ENCODE data around the gene FRMPD4. TPM values are rescaled to one million over a fixed set of nuclear protein-coding genes. Genes with fewer than 3 reads are reported as not detected.

Gene FRMPD4
- total and polyA plus RNA-seq, 10 of the 15 experiments (the other 5 are each of a cell fraction or from before 2014, with no cell fraction given) = not detected

DNA sequence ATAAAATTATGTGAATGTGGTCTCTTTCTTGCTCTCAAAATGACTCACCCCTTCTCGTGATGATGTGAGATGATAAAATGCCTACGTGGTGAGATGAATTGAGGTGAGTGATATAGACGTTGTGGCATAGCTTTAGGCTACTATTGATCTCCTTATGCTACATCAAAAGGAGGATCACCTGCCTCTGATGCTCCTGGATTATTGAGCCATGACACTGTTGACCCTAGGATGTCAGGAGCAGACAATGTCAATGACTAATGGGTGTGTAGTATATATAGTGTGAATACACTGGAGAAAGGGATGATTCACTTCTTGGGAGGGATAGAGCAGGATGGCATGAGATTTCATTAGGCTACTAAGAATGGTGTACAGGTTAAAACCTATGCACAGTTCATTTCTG is 442.3 kb downstream of the FRMPD4 start:
- in situ Hi-C loops (cut with MboI) = no loop called here
- WGBS (ENCODE audit: insufficient coverage, insufficient replicate concordance, low lambda C conversion rate, missing lambda C conversion rate) = 0% methylated on average over 3 of the region's 3 CpGs
- H4K20me1 ChIP-seq (ENCODE audit: control insufficient read depth, insufficient read depth) = no peaks in the 10 kb centered on the region
- no peak overlapping the region for H3K27ac ChIP-seq (ENCODE audit: control insufficient read depth, insufficient read depth)
- no peaks in the 10 kb centered on the region for H3K27me3 ChIP-seq (replicated peaks in 1 of 2; ENCODE audit: control insufficient read depth in 2 of 2, insufficient read depth in 2 of 2, low read length in 1 of 2)
- ChIA-PET SMC1A (ENCODE audit: uncharacterized antibody, unreplicated experiment) (no interaction called here), CTCF (no interaction called here), RAD21 (ENCODE audit: unreplicated experiment) (no interaction called here), POLR2A (no interaction called here)
- H2AFZ ChIP-seq (ENCODE audit: control insufficient read depth, low read depth, low read length) = no peak overlapping the region
- H3K9ac ChIP-seq (ENCODE audit: control insufficient read depth, insufficient read depth, low read length) = no peak overlapping the region
- H3K36me3 ChIP-seq (ENCODE audit: control insufficient read depth in 2 of 2, insufficient read depth in 2 of 2, low read length in 1 of 2) = no peaks in the 10 kb centered on the region
- TF ChIP-seq, protein P1, sequence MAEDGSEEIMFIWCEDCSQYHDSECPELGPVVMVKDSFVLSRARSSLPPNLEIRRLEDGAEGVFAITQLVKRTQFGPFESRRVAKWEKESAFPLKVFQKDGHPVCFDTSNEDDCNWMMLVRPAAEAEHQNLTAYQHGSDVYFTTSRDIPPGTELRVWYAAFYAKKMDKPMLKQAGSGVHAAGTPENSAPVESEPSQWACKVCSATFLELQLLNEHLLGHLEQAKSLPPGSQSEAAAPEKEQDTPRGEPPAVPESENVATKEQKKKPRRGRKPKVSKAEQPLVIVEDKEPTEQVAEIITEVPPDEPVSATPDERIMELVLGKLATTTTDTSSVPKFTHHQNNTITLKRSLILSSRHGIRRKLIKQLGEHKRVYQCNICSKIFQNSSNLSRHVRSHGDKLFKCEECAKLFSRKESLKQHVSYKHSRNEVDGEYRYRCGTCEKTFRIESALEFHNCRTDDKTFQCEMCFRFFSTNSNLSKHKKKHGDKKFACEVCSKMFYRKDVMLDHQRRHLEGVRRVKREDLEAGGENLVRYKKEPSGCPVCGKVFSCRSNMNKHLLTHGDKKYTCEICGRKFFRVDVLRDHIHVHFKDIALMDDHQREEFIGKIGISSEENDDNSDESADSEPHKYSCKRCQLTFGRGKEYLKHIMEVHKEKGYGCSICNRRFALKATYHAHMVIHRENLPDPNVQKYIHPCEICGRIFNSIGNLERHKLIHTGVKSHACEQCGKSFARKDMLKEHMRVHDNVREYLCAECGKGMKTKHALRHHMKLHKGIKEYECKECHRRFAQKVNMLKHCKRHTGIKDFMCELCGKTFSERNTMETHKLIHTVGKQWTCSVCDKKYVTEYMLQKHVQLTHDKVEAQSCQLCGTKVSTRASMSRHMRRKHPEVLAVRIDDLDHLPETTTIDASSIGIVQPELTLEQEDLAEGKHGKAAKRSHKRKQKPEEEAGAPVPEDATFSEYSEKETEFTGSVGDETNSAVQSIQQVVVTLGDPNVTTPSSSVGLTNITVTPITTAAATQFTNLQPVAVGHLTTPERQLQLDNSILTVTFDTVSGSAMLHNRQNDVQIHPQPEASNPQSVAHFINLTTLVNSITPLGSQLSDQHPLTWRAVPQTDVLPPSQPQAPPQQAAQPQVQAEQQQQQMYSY (CRISPR knock-in tag; IDR thresholded peaks at IDR 0.05) = no peak
- TF ChIP-seq ZNF207 (IDR thresholded peaks at IDR 0.05; ENCODE audit: borderline replicate concordance) (no peak), NFXL1 (IDR thresholded peaks at IDR 0.05; ENCODE audit: borderline replicate concordance) (no peak), WRNIP1 (IDR thresholded peaks at IDR 0.05; ENCODE audit: borderline replicate concordance, low read depth, low read length) (no peak), CHD1 (IDR thresholded peaks at IDR 0.05; ENCODE audit: low read depth, low read length) (no peak), HDAC2 (IDR thresholded peaks at IDR 0.05) (no peak), NR2C2 (IDR thresholded peaks at IDR 0.05; ENCODE audit: borderline replicate concordance, control insufficient read depth, insufficient read length, low read depth) (no peak), SREBF1 (IDR thresholded peaks at IDR 0.05; ENCODE audit: low read length) (no peak), NRF1 (conservative IDR thresholded peaks at IDR 0.05; ENCODE audit: low read depth, low read length) (no peak)
- TF ChIP-seq, protein P2, sequence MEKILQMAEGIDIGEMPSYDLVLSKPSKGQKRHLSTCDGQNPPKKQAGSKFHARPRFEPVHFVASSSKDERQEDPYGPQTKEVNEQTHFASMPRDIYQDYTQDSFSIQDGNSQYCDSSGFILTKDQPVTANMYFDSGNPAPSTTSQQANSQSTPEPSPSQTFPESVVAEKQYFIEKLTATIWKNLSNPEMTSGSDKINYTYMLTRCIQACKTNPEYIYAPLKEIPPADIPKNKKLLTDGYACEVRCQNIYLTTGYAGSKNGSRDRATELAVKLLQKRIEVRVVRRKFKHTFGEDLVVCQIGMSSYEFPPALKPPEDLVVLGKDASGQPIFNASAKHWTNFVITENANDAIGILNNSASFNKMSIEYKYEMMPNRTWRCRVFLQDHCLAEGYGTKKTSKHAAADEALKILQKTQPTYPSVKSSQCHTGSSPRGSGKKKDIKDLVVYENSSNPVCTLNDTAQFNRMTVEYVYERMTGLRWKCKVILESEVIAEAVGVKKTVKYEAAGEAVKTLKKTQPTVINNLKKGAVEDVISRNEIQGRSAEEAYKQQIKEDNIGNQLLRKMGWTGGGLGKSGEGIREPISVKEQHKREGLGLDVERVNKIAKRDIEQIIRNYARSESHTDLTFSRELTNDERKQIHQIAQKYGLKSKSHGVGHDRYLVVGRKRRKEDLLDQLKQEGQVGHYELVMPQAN (conservative IDR thresholded peaks at IDR 0.05) = no peak
- H3K4me2 ChIP-seq (ENCODE audit: control insufficient read depth, insufficient read depth) = no peak overlapping the region
- BruUV-seq (replicated peaks) = no TSS peak
- no peaks in the 10 kb centered on the region for H3K4me1 ChIP-seq (ENCODE audit: control insufficient read depth, insufficient read depth, low read length)
- H3K4me3 ChIP-seq = no peak overlapping the region
- peak; percentile 28; the same call in 1 of the 3 replicates for ATAC-seq
- DNase-seq (ENCODE audit: low read depth, low spot score) = no peak
- no peaks in the 10 kb centered on the region for H3K9me3 ChIP-seq (replicated peaks; ENCODE audit: control insufficient read depth, insufficient read depth, low read length)
- intact Hi-C loops (cut with micrococcal nuclease; ENCODE audit: unreplicated experiment) = no loop called here
- peak; percentile 35 for FAIRE-seq
- H3K79me2 ChIP-seq (ENCODE audit: control insufficient read depth, insufficient read depth, low read length) = no peaks in the 10 kb centered on the region

Data from GM12878 (cell line).